GM18909 (cell line): ENCODE measurements around the gene PYGL.
"Not testable (repeated sequence)": the region's sequence is repeated elsewhere in the genome, so short reads cannot be mapped to it uniquely, and the experiment has no call there.

Experiments used
- ATAC-seq: cut with Tn5 transposase; IDR thresholded peaks from one replicate; pipeline ENCODE4 v1.9.1; 2021; ENCODE audit warnings: mild to moderate bottlenecking; ENCODE audit not compliant: unreplicated experiment, poor library complexity

PYGL gene

GRCh38 chr14:50943943-50944646 lies at the start of gene PYGL:
Gene PYGL (minus strand): TSS chr14:50944483. CDS start chr14:50944403, 80 bp downstream.
- ATAC-seq = peak; percentile 64

- ATAC-seq = no peak
Measured at GRCh38 chr14:50985859-50986331, 41.6 kb upstream of the PYGL start.

- ATAC-seq = no peak
Measured at GRCh38 chr14:50985124-50985858, 41.0 kb upstream of the PYGL start.

GRCh38 chr14:50984036-50984710 lies 39.9 kb upstream of the PYGL start:
- ATAC-seq = no peak

- no peak for ATAC-seq
Measured at GRCh38 chr14:50979941-50980850, 35.9 kb upstream of the PYGL start.

GRCh38 chr14:50978888-50979287 lies 34.6 kb upstream of the PYGL start:
- ATAC-seq = peak; percentile 80

GRCh38 chr14:50978529-50978871 lies 34.2 kb upstream of the PYGL start:
- peak; percentile 22 for ATAC-seq

- peak; percentile 73 for ATAC-seq
Measured at GRCh38 chr14:50977863-50978528, 33.7 kb upstream of the PYGL start.

GRCh38 chr14:50974118-50974517 lies 29.8 kb upstream of the PYGL start:
- no peak for ATAC-seq

- ATAC-seq = no peak
Measured at GRCh38 chr14:50972734-50973133, 28.5 kb upstream of the PYGL start.

GRCh38 chr14:50970886-50971781 lies 26.9 kb upstream of the PYGL start:
- ATAC-seq = no peak

- ATAC-seq = no peak
Measured at GRCh38 chr14:50967790-50968189, 23.5 kb upstream of the PYGL start.

GRCh38 chr14:50967103-50967502 lies 22.8 kb upstream of the PYGL start:
- ATAC-seq = no peak

GRCh38 chr14:50964683-50965390 lies 20.6 kb upstream of the PYGL start:
- ATAC-seq = no peak

- no peak for ATAC-seq
Measured at GRCh38 chr14:50963919-50964318, 19.6 kb upstream of the PYGL start.

GRCh38 chr14:50961605-50962221 lies 17.4 kb upstream of the PYGL start:
- ATAC-seq = no peak

- ATAC-seq = no peak
Measured at GRCh38 chr14:50957296-50957695, 13.0 kb upstream of the PYGL start.

GRCh38 chr14:50956421-50956820 lies 12.1 kb upstream of the PYGL start:
- ATAC-seq = not testable (repeated sequence)
